ENCODE measurements around the gene CST6. TPM values are rescaled to one million over a fixed set of nuclear protein-coding genes. Genes with fewer than 3 reads are reported as not detected.

CST6 gene
- total RNA-seq, 2 donors from 2014 or later, result 2.1 to 4.2 TPM

GRCh38 chr11:65982824-65983588 is 28.8 kb upstream of the CST6 start:
- no peaks in the 10 kb centered on the region for H3K4me1 Mint-ChIP-seq
- 88% methylated on average over 17 to 22 of the region's 22 CpGs for WGBS, 2 experiments (ENCODE audit: insufficient coverage in 1 of 2, insufficient read length in 1 of 2)
- H3K27ac ChIP-seq (ENCODE audit: low read depth, low read length), result no peak overlapping the region
- TF ChIP-seq CTCF (conservative IDR thresholded peaks at IDR 0.05), result no peak
- H3K27me3 ChIP-seq (ENCODE audit: control insufficient read depth, insufficient read depth, low read length, poor library complexity, severe bottlenecking), result no peaks in the 10 kb centered on the region
- no peak overlapping the region for H3K4me3 ChIP-seq (ENCODE audit: low read length)
- peaks cover 15% of the 10 kb centered on the region for H3K36me3 Mint-ChIP-seq (ENCODE audit: low read depth)
- H3K9ac ChIP-seq (ENCODE audit: extremely low read depth, low read length, poor library complexity, severe bottlenecking), result no peak overlapping the region
- H3K9me3 Mint-ChIP-seq, result no peaks in the 10 kb centered on the region
- H3K4me3 Mint-ChIP-seq, result no peak overlapping the region
- H3K27ac Mint-ChIP-seq, result no peak overlapping the region
- H3K36me3 ChIP-seq (ENCODE audit: control insufficient read depth, insufficient read depth, low read length), result no peaks in the 10 kb centered on the region
- no peak for DNase-seq
- H3K9me3 ChIP-seq (ENCODE audit: control insufficient read depth, low read length), result no peaks in the 10 kb centered on the region
- no peaks in the 10 kb centered on the region for H3K27me3 Mint-ChIP-seq (ENCODE audit: insufficient read depth)
- H3K4me1 ChIP-seq (ENCODE audit: control insufficient read depth, insufficient read depth, low read length), result no peaks in the 10 kb centered on the region

- H3K4me3 ChIP-seq (ENCODE audit: low read length), result no peak overlapping the region
- Mint-ChIP-seq H3K9me3 (no peaks in the 10 kb centered on the region), H3K27me3 (ENCODE audit: insufficient read depth) (no peaks in the 10 kb centered on the region), H3K36me3 (ENCODE audit: low read depth) (peaks cover 15% of the 10 kb centered on the region), H3K4me1 (no peaks in the 10 kb centered on the region), H3K27ac (no peak overlapping the region), H3K4me3 (no peak overlapping the region)
- H3K9me3 ChIP-seq (ENCODE audit: control insufficient read depth, low read length), result no peaks in the 10 kb centered on the region
- TF ChIP-seq CTCF (conservative IDR thresholded peaks at IDR 0.05), result no peak
- H3K27me3 ChIP-seq (ENCODE audit: control insufficient read depth, insufficient read depth, low read length, poor library complexity, severe bottlenecking), result no peaks in the 10 kb centered on the region
- no peak overlapping the region for H3K27ac ChIP-seq (ENCODE audit: low read depth, low read length)
- no peaks in the 10 kb centered on the region for H3K36me3 ChIP-seq (ENCODE audit: control insufficient read depth, insufficient read depth, low read length)
- H3K9ac ChIP-seq (ENCODE audit: extremely low read depth, low read length, poor library complexity, severe bottlenecking), result no peak overlapping the region
- DNase-seq, result no peak
- H3K4me1 ChIP-seq (ENCODE audit: control insufficient read depth, insufficient read depth, low read length), result no peaks in the 10 kb centered on the region
- 91 to 93% methylated on average over 5 of the region's 5 CpGs for WGBS, 2 experiments (ENCODE audit: insufficient coverage in 1 of 2, insufficient read length in 1 of 2)
Measured at GRCh38 chr11:65983589-65983987, 28.2 kb upstream of the CST6 start.

GRCh38 chr11:65987336-65987735 is 24.5 kb upstream of the CST6 start:
- Mint-ChIP-seq H3K4me3 (no peak overlapping the region), H3K27me3 (ENCODE audit: insufficient read depth) (no peaks in the 10 kb centered on the region), H3K4me1 (no peaks in the 10 kb centered on the region), H3K27ac (no peak overlapping the region), H3K9me3 (no peaks in the 10 kb centered on the region), H3K36me3 (ENCODE audit: low read depth) (peaks cover 9% of the 10 kb centered on the region)
- no peak for TF ChIP-seq CTCF (conservative IDR thresholded peaks at IDR 0.05)
- WGBS, 2 experiments (ENCODE audit: insufficient coverage in 1 of 2, insufficient read length in 1 of 2), result 82 to 83% methylated on average over 4 to 9 of the region's 9 CpGs
- Histone ChIP-seq H3K36me3 (ENCODE audit: control insufficient read depth, insufficient read depth, low read length) (peaks cover 4% of the 10 kb centered on the region), H3K4me1 (ENCODE audit: control insufficient read depth, insufficient read depth, low read length) (no peaks in the 10 kb centered on the region), H3K9me3 (ENCODE audit: control insufficient read depth, low read length) (no peaks in the 10 kb centered on the region), H3K4me3 (ENCODE audit: low read length) (no peak overlapping the region), H3K27me3 (ENCODE audit: control insufficient read depth, insufficient read depth, low read length, poor library complexity, severe bottlenecking) (no peaks in the 10 kb centered on the region), H3K9ac (ENCODE audit: extremely low read depth, low read length, poor library complexity, severe bottlenecking) (no peak overlapping the region), H3K27ac (ENCODE audit: low read depth, low read length) (no peak overlapping the region)
- DNase-seq, result no peak

All from endodermal cell (in vitro differentiated cells).